ENCODE data around the gene AP1S2.

DNA sequence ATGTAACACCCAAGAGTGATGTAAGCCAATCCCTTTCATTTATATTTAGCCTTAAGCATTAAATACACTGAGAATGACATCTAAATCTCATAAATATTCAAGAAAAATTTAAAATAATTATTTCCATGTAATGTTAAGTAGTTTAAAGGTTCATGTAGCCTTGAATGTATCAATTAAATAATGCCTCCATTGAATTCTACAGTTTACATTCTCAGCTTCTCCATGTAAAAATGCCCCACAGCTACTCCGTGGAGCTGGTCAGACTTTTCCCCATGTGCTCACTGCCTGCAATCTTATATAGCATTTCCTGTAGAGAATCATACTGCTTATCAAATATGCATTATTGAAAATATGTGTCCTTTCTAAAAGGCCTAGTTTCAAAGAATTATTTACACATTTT, 25.4 kb downstream of the AP1S2 start:
- no peak for TF ChIP-seq CTCF (conservative IDR thresholded peaks at IDR 0.05; ENCODE audit: low read length)
- TF ChIP-seq EZH2phosphoT487 (IDR thresholded peaks at IDR 0.05; ENCODE audit: borderline replicate concordance): no peak

Measured in Loucy (cell line).